Ishikawa (cell line): ENCODE data around the gene MIGA2.

Experiments used
- CEBPB ChIP-seq: IDR thresholded peaks from 2 replicates; pipeline ENCODE4 v1.6.1; 2012
- CREB1 ChIP-seq: IDR thresholded peaks from 2 replicates; pipeline ENCODE4 v1.6.1; 2012; ENCODE audit warnings: low read depth
- EGR1 ChIP-seq: IDR thresholded peaks from 2 replicates; pipeline ENCODE4 v1.6.1; 2012
- EP300 ChIP-seq: IDR thresholded peaks from 2 replicates; pipeline ENCODE4 v1.6.1; 2012; ENCODE audit warnings: borderline replicate concordance
- FOXM1 ChIP-seq: IDR thresholded peaks from 2 replicates; pipeline ENCODE4 v1.6.1; 2012; ENCODE audit warnings: low read depth, borderline replicate concordance
- NFIC ChIP-seq: IDR thresholded peaks from 2 replicates; pipeline ENCODE4 v1.6.1; 2012
- RAD21 ChIP-seq: IDR thresholded peaks from 2 replicates; pipeline ENCODE4 v1.6.1; 2012; ENCODE audit warnings: low read depth
- TAF1 ChIP-seq: IDR thresholded peaks from 2 replicates; pipeline ENCODE4 v1.6.1; 2012; ENCODE audit warnings: low read depth, mild to moderate bottlenecking
- TCF12 ChIP-seq: IDR thresholded peaks from 2 replicates; pipeline ENCODE4 v1.6.1; 2012; ENCODE audit warnings: low read depth
- TEAD4 ChIP-seq: IDR thresholded peaks from 2 replicates; pipeline ENCODE4 v1.6.1; 2012
- YY1 ChIP-seq: IDR thresholded peaks from 2 replicates; pipeline ENCODE4 v1.6.1; 2012; ENCODE audit warnings: low read depth
- ZBTB7A ChIP-seq: IDR thresholded peaks from 2 replicates; pipeline ENCODE4 v1.6.1; 2012; ENCODE audit warnings: low read depth
- TF ChIP-seq, protein P1 (sequence below): IDR thresholded peaks from 2 replicates; pipeline ENCODE4 v1.6.1; 2012; ENCODE audit warnings: low read depth, mild to moderate bottlenecking
- TF ChIP-seq, protein P2 (sequence below): IDR thresholded peaks from 2 replicates; pipeline ENCODE4 v1.6.1; 2012
- TF ChIP-seq, protein P3 (sequence below): IDR thresholded peaks from 2 replicates; pipeline ENCODE4 v1.6.1; 2012

MIGA2 gene

DNA sequence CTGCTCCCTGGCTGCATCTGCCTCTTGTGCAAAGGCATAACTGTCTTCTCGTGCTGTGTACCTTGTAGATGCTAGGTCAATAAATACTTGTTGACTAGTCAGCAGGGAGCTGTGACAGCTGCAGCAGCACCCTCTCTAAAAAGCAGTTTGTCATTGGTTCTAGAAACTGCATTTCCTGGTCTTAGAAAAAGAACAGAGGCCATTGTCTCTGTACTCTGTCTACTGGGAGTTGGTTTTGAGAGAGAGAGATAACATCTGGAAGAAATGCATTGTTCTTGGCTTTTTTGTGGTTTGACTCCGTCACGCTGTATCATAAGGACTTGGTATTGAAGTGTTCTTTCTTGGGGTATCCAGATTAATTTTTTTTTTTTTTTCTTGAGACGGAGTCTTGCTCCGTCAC, 40.6 kb upstream of the MIGA2 start:
- TF ChIP-seq, protein P1, sequence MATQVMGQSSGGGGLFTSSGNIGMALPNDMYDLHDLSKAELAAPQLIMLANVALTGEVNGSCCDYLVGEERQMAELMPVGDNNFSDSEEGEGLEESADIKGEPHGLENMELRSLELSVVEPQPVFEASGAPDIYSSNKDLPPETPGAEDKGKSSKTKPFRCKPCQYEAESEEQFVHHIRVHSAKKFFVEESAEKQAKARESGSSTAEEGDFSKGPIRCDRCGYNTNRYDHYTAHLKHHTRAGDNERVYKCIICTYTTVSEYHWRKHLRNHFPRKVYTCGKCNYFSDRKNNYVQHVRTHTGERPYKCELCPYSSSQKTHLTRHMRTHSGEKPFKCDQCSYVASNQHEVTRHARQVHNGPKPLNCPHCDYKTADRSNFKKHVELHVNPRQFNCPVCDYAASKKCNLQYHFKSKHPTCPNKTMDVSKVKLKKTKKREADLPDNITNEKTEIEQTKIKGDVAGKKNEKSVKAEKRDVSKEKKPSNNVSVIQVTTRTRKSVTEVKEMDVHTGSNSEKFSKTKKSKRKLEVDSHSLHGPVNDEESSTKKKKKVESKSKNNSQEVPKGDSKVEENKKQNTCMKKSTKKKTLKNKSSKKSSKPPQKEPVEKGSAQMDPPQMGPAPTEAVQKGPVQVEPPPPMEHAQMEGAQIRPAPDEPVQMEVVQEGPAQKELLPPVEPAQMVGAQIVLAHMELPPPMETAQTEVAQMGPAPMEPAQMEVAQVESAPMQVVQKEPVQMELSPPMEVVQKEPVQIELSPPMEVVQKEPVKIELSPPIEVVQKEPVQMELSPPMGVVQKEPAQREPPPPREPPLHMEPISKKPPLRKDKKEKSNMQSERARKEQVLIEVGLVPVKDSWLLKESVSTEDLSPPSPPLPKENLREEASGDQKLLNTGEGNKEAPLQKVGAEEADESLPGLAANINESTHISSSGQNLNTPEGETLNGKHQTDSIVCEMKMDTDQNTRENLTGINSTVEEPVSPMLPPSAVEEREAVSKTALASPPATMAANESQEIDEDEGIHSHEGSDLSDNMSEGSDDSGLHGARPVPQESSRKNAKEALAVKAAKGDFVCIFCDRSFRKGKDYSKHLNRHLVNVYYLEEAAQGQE: no peak
- TF ChIP-seq EP300: no peak
- TF ChIP-seq FOXM1: no peak
- TF ChIP-seq, protein P2, sequence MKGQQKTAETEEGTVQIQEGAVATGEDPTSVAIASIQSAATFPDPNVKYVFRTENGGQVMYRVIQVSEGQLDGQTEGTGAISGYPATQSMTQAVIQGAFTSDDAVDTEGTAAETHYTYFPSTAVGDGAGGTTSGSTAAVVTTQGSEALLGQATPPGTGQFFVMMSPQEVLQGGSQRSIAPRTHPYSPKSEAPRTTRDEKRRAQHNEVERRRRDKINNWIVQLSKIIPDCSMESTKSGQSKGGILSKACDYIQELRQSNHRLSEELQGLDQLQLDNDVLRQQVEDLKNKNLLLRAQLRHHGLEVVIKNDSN: no peak
- no peak for TF ChIP-seq CREB1
- no peak for TF ChIP-seq RAD21
- no peak for TF ChIP-seq EGR1
- TF ChIP-seq, protein P3, sequence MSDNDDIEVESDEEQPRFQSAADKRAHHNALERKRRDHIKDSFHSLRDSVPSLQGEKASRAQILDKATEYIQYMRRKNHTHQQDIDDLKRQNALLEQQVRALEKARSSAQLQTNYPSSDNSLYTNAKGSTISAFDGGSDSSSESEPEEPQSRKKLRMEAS: no peak
- TF ChIP-seq TEAD4: no peak
- no peak for TF ChIP-seq NFIC
- TF ChIP-seq CEBPB: no peak
- no peak for TF ChIP-seq YY1

DNA sequence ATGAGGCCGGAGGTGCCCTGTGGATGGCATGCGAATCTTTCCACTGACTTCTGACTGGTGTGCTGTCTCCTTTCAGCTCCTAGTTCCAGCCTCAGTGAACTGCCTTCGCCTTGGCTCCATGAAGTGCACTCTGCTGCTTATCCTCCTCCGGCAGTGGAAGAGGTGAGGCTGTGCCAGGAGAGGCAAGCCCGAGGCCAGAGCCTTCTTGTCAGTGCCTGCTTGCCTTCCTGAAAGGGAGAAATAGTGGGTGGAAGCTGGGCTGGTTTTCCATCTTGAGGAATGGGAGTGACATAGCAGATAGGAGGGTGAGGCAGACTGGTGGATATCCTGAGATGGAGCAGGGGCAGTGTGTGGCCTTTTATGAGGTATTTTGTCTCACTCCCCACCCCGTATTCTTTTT, 38.0 kb upstream of the MIGA2 start:
- TF ChIP-seq TCF12 (no peak), EP300 (no peak), TAF1 (no peak), FOXM1 (no peak), YY1 (no peak), TEAD4 (no peak), NFIC (no peak), CEBPB (no peak), ZBTB7A (no peak), CREB1 (no peak), EGR1 (no peak), RAD21 (no peak)
- TF ChIP-seq, protein P1: no peak
- TF ChIP-seq, protein P2: no peak
- TF ChIP-seq, protein P3: no peak

DNA sequence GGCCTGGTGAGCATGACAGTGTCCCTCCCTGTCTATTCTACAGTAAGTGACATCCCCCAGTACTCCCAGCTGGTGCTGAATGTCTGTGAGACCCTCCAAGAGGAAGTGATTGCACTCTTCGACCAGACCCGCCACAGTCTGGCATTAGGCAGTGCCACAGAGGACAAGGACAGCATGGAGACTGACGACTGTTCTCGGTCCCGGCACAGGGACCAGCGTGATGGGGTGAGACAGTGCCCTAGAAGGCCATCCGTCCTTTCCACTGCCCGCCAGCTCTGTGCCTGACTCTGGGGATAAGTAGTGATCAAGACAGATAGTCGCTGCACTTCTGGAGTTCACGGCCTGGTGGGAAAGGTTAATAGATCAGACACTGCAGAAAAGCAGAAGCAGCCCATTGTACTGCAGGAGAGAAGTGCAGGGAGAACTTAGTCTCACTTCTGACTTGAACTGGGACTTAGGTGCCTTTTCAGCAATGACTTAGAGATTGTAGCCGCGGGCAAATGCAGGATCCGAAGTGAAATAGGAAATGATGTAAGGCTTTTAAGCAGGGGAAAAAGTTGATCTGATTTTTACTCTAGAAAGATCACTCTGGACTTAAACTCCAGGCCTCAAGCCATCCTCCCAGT, 36.7 kb upstream of the MIGA2 start:
- no peak for TF ChIP-seq FOXM1
- TF ChIP-seq NFIC: no peak
- no peak for TF ChIP-seq EP300
- no peak for TF ChIP-seq CEBPB
- TF ChIP-seq, protein P3: no peak
- TF ChIP-seq YY1: no peak
- no peak for TF ChIP-seq EGR1
- TF ChIP-seq, protein P1: no peak
- no peak for TF ChIP-seq TAF1
- TF ChIP-seq TEAD4: no peak
- TF ChIP-seq, protein P2: no peak
- TF ChIP-seq ZBTB7A: no peak
- no peak for TF ChIP-seq RAD21
- TF ChIP-seq CREB1: no peak
- no peak for TF ChIP-seq TCF12
